ENCODE data around the gene OR52K1. TPM values are rescaled to one million over a fixed set of nuclear protein-coding genes. Genes with fewer than 3 reads are reported as not detected.

The OR52K1 gene
- total RNA-seq, 1 donor from 2014 or later: 0.12 TPM

GRCh38 chr11:4448995-4449394 is 33.5 kb upstream of the OR52K1 start, which contains the start of gene OR52K2:
Gene OR52K2 (plus strand): TSS chr11:4449295. CDS start chr11:4449340, 45 bp downstream.
- DNase-seq: no peak
- intact Hi-C loops (cut with DNase I): no loop called here

GRCh38 chr11:4453118-4453517 is 29.3 kb upstream of the OR52K1 start:
- no peak for TF ChIP-seq CTCF (IDR thresholded peaks at IDR 0.05)
- DNase-seq (no peak), ATAC-seq (no peak)
- Histone ChIP-seq H3K4me3 (no peak overlapping the region), H3K9me3 (no peaks in the 10 kb centered on the region), H3K27ac (no peak overlapping the region), H3K36me3 (no peaks in the 10 kb centered on the region), H3K4me1 (no peaks in the 10 kb centered on the region), H3K27me3 (no peaks in the 10 kb centered on the region)
- intact Hi-C loops (cut with DNase I): no loop called here

More at GRCh38 chr11:4448995-4449394, 33.5 kb upstream of the OR52K1 start, which contains the start of gene OR52K2:
- no peak for TF ChIP-seq CTCF (IDR thresholded peaks at IDR 0.05)
- no peaks in the 10 kb centered on the region for H3K36me3 ChIP-seq
- no peaks in the 10 kb centered on the region for H3K4me1 ChIP-seq
- no peak within 1 kb of the TSS for H3K27ac ChIP-seq
- no peaks in the 10 kb centered on the region for H3K27me3 ChIP-seq
- no peaks in the 10 kb centered on the region for H3K9me3 ChIP-seq
- H3K4me3 ChIP-seq: no peak within 1 kb of the TSS
- no peak for ATAC-seq

GRCh38 chr11:4454021-4454420 is 28.4 kb upstream of the OR52K1 start:
- intact Hi-C loops (cut with DNase I): no loop called here
- Histone ChIP-seq H3K27ac (no peak overlapping the region), H3K4me1 (no peaks in the 10 kb centered on the region), H3K4me3 (no peak overlapping the region), H3K27me3 (no peaks in the 10 kb centered on the region), H3K9me3 (no peaks in the 10 kb centered on the region), H3K36me3 (no peaks in the 10 kb centered on the region)
- DNase-seq: no peak
- no peak for TF ChIP-seq CTCF (IDR thresholded peaks at IDR 0.05)
- ATAC-seq: peak; percentile 63

GRCh38 chr11:4455419-4455818 is 27.0 kb upstream of the OR52K1 start:
- no peaks in the 10 kb centered on the region for H3K36me3 ChIP-seq

GRCh38 chr11:4459500-4459899 is 22.9 kb upstream of the OR52K1 start:
- ATAC-seq (peak; percentile 83), DNase-seq (no peak)
- Histone ChIP-seq H3K27ac (no peak overlapping the region), H3K9me3 (peaks cover 2% of the 10 kb centered on the region), H3K27me3 (no peaks in the 10 kb centered on the region), H3K4me1 (no peaks in the 10 kb centered on the region), H3K4me3 (no peak overlapping the region), H3K36me3 (no peaks in the 10 kb centered on the region)
- no peak for TF ChIP-seq CTCF (IDR thresholded peaks at IDR 0.05)
- intact Hi-C loops (cut with DNase I): no loop called here

More at GRCh38 chr11:4455419-4455818, 27.0 kb upstream of the OR52K1 start:
- no peaks in the 10 kb centered on the region for H3K4me1 ChIP-seq
- H3K27me3 ChIP-seq: no peaks in the 10 kb centered on the region
- no peak overlapping the region for H3K4me3 ChIP-seq
- ATAC-seq (peak; percentile 92), DNase-seq (no peak)
- no peak for TF ChIP-seq CTCF (IDR thresholded peaks at IDR 0.05)
- no peak overlapping the region for H3K27ac ChIP-seq
- intact Hi-C loops (cut with DNase I): no loop called here
- H3K9me3 ChIP-seq: no peaks in the 10 kb centered on the region

GRCh38 chr11:4460151-4460550 is 22.3 kb upstream of the OR52K1 start:
- Histone ChIP-seq H3K36me3 (no peaks in the 10 kb centered on the region), H3K4me3 (no peak overlapping the region), H3K9me3 (peaks cover 6% of the 10 kb centered on the region), H3K27me3 (no peaks in the 10 kb centered on the region), H3K27ac (no peak overlapping the region), H3K4me1 (no peaks in the 10 kb centered on the region)
- intact Hi-C loops (cut with DNase I): no loop called here
- DNase-seq (no peak), ATAC-seq (no peak)
- no peak for TF ChIP-seq CTCF (IDR thresholded peaks at IDR 0.05)
